Measurements from ENCODE around the gene UBAP2. TPM values are rescaled to one million over a fixed set of nuclear protein-coding genes. Genes with fewer than 3 reads are reported as not detected.

The UBAP2 gene
- total RNA-seq, 3 donors from 2014 or later = 33.9 to 39.1 (median 35.9) TPM

DNA sequence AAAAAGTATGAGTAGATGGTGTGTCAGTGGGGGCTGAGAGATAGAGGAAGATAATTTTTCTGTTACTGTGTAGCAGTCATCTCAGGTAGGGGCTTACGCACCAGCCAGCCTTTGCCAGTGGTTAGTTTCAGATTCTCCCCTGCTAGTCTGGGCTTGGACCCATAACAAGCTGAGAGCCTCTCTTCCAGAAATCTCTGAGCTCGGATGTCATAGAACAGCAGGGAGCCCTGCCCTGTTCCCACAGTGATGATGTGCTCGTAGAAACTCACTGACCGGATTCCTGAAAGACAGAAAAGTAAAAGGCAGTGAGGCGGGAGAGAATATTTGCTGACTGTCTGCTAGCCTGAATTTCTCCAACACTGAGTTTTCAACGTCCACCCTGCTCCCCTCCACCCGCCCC lies 40.6 kb upstream of the UBAP2 start:
- intact Hi-C loops (cut with DNase I, micrococcal nuclease) = no loop called here
- Histone ChIP-seq H3K9me3 (no peaks in the 10 kb centered on the region), H3K4me3 (no peak overlapping the region), H3K4me1 (ENCODE audit: low read depth) (no peaks in the 10 kb centered on the region), H3K36me3 (ENCODE audit: low read depth) (peaks cover 4% of the 10 kb centered on the region)
- TF ChIP-seq, protein P1, sequence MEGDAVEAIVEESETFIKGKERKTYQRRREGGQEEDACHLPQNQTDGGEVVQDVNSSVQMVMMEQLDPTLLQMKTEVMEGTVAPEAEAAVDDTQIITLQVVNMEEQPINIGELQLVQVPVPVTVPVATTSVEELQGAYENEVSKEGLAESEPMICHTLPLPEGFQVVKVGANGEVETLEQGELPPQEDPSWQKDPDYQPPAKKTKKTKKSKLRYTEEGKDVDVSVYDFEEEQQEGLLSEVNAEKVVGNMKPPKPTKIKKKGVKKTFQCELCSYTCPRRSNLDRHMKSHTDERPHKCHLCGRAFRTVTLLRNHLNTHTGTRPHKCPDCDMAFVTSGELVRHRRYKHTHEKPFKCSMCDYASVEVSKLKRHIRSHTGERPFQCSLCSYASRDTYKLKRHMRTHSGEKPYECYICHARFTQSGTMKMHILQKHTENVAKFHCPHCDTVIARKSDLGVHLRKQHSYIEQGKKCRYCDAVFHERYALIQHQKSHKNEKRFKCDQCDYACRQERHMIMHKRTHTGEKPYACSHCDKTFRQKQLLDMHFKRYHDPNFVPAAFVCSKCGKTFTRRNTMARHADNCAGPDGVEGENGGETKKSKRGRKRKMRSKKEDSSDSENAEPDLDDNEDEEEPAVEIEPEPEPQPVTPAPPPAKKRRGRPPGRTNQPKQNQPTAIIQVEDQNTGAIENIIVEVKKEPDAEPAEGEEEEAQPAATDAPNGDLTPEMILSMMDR (IDR thresholded peaks at IDR 0.05) = no peak
- DNase-seq = no peak
- ATAC-seq = no peak

DNA sequence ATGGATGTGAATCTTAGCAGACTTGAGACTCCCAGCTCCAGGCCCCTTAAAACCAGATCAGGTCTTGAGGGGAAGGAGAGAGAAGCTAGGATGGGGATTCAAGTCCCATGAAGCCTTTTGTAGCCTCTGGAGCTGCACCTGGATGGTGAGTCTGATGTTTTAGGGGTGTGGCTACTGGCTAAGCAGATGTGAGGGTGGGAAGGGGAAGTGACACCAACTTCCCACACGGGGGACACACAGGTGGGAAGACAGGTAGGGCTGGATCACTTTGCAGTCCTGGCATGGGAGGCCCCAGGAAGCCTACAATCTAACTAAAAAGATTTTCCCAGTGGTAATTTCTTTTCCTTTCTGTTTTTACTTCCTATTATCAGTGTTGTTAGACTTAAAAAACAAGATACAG lies 38.7 kb upstream of the UBAP2 start:
- peaks cover 4% of the 10 kb centered on the region for H3K36me3 ChIP-seq (ENCODE audit: low read depth)
- TF ChIP-seq, protein P1 (IDR thresholded peaks at IDR 0.05) = no peak

DNA sequence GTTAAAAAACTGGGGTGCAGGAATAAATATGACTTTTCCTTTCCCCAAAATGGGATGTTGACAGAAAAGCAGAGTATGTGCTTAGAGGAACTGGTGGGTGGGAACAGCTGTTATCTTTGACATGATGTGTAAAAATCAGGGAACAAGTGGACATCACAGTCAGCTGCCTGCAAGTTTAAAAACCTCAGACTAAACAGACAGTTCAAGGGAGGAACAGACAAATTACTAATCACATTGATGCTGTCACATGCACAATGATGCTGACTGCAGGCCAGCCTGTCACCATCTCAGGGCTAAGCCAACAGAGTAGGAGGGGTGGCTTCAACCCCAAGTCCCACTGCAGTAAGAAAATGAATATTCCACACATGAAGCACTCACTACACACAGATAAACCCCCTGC lies 38.2 kb upstream of the UBAP2 start:
- Histone ChIP-seq H3K9me3 (no peaks in the 10 kb centered on the region), H3K4me1 (ENCODE audit: low read depth) (no peaks in the 10 kb centered on the region), H3K36me3 (ENCODE audit: low read depth) (peaks cover 4% of the 10 kb centered on the region), H3K4me3 (no peak overlapping the region)
- intact Hi-C loops (cut with DNase I, micrococcal nuclease) = no loop called here
- DNase-seq (no peak), ATAC-seq (no peak)
- TF ChIP-seq, protein P1 (IDR thresholded peaks at IDR 0.05) = no peak

More for the DNA sequence above, 38.7 kb upstream of the UBAP2 start:
- intact Hi-C loops (cut with DNase I, micrococcal nuclease) = no loop called here
- DNase-seq (no peak), ATAC-seq (no peak)
- no peak overlapping the region for H3K4me3 ChIP-seq
- H3K4me1 ChIP-seq (ENCODE audit: low read depth) = no peaks in the 10 kb centered on the region
- no peaks in the 10 kb centered on the region for H3K9me3 ChIP-seq

DNA sequence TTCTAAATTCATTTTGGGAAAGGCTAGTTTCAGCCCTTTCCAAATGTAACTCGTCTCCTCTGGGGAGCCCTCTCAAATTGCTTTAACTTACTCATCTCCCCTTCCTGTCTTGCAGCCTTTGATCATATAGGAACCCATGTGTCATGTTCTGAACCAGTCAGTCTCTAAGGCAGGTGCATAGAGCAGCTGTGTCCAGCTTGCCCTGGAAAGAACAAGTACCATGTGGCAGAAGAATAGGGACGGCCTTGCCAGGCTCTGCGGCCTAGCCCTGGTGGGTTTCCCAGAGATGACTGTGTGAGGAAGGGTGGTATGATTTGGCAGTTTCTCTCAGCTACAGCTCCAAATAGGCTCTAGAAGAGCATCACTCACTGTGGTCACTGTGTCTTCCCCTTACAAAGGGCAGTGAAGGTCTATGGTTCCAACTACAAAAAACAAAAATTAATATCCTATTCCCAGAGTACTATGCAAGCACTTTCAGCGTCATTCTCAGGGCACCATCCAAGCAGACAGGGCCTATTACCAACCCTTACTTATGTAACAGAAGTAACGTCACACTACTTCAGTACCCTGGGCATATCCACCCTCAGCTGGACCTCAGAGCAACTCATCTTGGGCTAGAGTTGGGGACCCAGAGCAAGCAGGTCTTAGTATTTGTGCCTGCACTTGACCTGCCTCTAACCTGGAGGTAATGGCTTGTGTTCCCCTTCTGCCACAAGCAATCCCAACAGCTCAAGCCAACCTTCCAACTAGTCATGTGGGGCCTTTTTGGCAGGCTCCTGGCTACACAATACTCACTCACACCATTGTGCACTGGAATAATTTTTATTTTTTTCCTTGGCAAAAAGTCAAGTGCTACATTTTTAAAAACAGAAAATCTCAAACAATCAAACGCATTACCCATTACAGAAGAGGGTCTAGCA lies 37.2 kb upstream of the UBAP2 start:
- TF ChIP-seq, protein P1 (IDR thresholded peaks at IDR 0.05) = no peak
- no peak for ATAC-seq
- intact Hi-C loops (cut with DNase I, micrococcal nuclease) = no loop called here
- no peaks in the 10 kb centered on the region for H3K4me1 ChIP-seq (ENCODE audit: low read depth)
- no peak for DNase-seq
- no peaks in the 10 kb centered on the region for H3K9me3 ChIP-seq
- H3K36me3 ChIP-seq (ENCODE audit: low read depth) = peaks cover 4% of the 10 kb centered on the region
- H3K4me3 ChIP-seq = no peak overlapping the region

DNA sequence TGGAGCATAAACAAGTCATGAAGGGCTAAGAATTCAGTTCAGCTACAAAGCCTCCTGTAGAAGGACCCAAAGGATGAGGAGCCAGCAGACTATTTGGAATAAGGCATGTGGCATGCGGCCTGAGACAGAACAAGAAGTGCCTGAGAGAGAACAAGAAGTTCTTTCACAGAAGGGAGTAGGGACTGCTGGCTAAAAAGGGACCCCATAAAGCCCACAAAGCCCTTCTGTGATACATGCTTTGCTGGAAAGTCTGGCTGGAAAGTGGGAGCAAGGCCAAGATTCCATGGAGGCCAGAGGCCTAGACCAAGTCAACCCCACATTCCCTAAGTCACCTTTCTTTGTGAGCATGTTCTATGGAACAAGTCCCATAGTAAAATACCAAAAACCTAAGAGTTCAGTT lies 35.9 kb upstream of the UBAP2 start:
- intact Hi-C loops (cut with DNase I, micrococcal nuclease) = no loop called here
- DNase-seq = no peak
- H3K9me3 ChIP-seq = no peaks in the 10 kb centered on the region
- no peak for ATAC-seq
- TF ChIP-seq, protein P1 (IDR thresholded peaks at IDR 0.05) = no peak
- H3K4me1 ChIP-seq (ENCODE audit: low read depth) = no peaks in the 10 kb centered on the region
- peaks cover 4% of the 10 kb centered on the region for H3K36me3 ChIP-seq (ENCODE audit: low read depth)
- H3K4me3 ChIP-seq = no peak overlapping the region

Measured in mucosa of descending colon (tissue), 3 donors.